ENCODE data around the gene PLXNA4.

- TF ChIP-seq CTCF (IDR thresholded peaks at IDR 0.05) (no peak), POLR2AphosphoS5 (IDR thresholded peaks at IDR 0.05) (no peak), POLR2A (IDR thresholded peaks at IDR 0.05) (no peak)
Observed at GRCh38 chr7:132490474-132490873, 85.8 kb downstream of the PLXNA4 start.
